ENCODE measurements around the gene CEP126.

CEP126 gene

GRCh38 chr11:101914738-101915426 is at the start of gene CEP126:
CEP126 (plus strand) TSS chr11:101915010; CDS start chr11:101915285, 275 bp downstream.
- intact Hi-C loops (cut with DNase I) = no loop called here
- peak; percentile 91 to 98 (median 96) for DNase-seq

DNA sequence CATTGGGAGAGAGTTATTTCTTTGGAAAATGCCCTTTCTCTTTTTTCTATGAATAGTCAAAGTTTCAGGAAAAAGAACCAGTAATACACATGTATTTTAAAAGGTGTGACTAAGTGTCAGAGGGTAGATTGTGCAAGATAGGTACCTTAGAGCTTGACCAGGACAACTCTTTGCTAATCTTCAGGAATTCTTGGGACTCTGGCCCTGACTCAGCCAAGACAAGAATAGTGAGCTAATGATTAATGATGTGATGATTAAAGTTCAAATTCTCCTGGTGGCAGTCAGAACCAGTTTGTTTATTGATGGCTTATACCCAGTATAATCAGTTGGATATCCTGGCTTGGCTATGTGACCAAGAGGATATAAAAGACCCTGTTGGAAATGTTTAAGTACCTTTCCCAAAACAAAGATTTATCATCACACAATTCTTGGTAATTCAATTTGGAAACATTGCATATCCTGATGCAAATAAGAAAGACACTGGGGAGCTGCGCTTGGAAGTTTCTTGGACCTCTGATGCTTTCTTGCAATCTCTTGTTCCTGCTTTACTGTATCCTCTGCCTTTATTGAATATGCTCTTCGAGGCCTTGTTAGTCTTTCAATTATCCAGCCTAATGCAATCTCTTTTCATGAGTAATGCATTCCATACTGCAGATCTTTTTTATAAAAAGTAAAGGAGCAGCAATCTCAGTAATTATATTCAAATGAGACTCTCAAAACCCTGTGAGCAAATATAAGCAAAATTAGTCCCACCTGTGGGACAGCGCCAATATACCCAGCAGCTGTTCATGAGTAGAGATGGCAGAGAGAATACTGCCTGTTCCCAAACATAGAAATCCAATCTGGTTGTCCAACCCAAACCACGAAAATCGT is 48.0 kb upstream of the CEP126 start:
- intact Hi-C loops (cut with DNase I) = loop anchor here (10.0 kb wide), 1 partner anchor 148 kb away; no protein-coding TSS in a partner anchor

DNA sequence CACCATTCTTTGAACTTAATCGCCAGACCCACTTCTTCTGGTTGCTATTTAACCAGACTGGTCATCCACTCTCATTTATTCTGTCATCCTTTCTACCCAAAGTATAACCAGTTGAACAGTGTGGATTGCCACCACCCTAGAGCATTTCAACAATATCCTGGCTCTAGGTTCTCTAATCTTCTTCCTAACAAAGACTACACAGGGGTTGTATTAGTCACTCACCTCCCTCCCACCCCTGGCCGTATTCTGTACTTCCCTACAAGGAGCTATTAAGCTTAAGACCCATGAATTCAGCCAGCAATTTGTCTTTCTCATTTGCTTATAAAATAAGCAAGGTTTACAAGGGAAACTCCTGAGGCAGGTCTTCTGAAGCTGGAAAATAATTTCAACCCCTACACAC is 46.9 kb upstream of the CEP126 start:
- DNase-seq = no peak
- intact Hi-C loops (cut with DNase I) = loop anchor here (10.0 kb wide), 1 partner anchor 147 kb away; no protein-coding TSS in a partner anchor

More for the DNA sequence above, 48.0 kb upstream of the CEP126 start:
- DNase-seq = no peak

GRCh38 chr11:101870510-101870909 is 44.3 kb upstream of the CEP126 start:
- intact Hi-C loops (cut with DNase I) = no loop called here
- no peak for DNase-seq

DNA sequence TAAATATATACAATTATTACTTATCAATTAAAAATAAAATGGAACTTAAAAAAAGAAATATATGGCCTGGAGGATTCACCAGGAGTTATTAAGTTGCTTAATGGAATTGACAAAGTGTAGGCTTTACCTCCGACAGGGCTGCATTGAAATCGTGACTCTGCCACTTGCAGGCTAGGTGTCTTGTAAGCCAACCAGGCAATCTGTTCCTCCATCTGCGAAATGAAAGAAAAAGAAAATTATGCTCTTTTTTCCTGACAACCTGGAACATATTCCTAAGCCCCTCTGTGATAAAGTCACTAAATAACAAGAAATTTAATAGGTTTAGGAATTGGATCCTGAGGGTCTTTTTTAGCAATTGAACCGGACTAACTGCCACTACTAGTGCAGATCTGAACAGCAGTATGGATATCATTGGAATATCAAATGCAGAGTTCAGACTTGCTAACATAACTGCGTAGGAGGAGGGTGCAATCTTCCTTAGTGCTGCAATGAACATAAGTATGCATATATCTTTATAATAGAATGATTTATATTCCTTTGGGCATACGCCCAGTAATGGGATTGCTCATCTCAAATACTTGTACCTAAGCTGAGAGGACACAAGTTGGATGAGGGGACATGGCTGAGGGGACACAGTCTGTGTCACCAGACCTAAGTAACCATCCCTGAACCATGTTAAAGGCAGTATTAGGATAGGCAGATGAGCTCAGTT is 42.5 kb upstream of the CEP126 start:
- intact Hi-C loops (cut with DNase I) = no loop called here
- peak in 6 of 42 donors; percentile 4 to 43 (median 24) for DNase-seq

GRCh38 chr11:101880222-101880621 is 34.6 kb upstream of the CEP126 start:
- intact Hi-C loops (cut with DNase I) = no loop called here
- peak in 1 of 42 donors; percentile 8 for DNase-seq

GRCh38 chr11:101881586-101881985 is 33.2 kb upstream of the CEP126 start:
- DNase-seq = no peak
- intact Hi-C loops (cut with DNase I) = no loop called here

- intact Hi-C loops (cut with DNase I) = no loop called here
- DNase-seq = no peak
These were observed 29.2 kb upstream of the CEP126 start for GRCh38 chr11:101885631-101886030.

- intact Hi-C loops (cut with DNase I) = no loop called here
- no peak for DNase-seq
These were observed 25.0 kb upstream of the CEP126 start for GRCh38 chr11:101889767-101890166.

DNA sequence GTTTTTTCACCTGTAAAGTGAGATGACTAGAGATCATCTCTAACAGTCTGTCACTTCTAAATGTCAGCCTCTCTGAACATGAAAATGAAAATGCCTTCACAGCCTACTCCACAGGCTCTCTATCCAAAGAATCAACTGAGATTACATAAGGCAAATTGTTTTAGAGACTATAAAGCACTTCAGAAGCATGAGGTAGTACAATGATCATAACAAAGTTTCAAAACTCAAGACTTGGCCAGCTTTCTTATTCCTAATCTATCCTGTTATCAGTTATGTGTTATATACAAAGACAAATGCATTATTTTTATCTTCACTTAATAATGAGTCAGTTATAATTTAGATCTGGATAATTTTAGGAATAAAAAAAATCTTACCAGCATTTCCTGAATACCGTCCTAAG is 20.3 kb upstream of the CEP126 start:
- intact Hi-C loops (cut with DNase I) = no loop called here

GRCh38 chr11:101907815-101908214 is 7.0 kb upstream of the CEP126 start:
- intact Hi-C loops (cut with DNase I) = no loop called here
- DNase-seq = no peak

More for the DNA sequence above, 20.3 kb upstream of the CEP126 start:
- peak in 1 of 42 donors; percentile 22 for DNase-seq

- DNase-seq = no peak
- intact Hi-C loops (cut with DNase I) = no loop called here
These were observed 5.7 kb upstream of the CEP126 start for GRCh38 chr11:101909087-101909486.

DNA sequence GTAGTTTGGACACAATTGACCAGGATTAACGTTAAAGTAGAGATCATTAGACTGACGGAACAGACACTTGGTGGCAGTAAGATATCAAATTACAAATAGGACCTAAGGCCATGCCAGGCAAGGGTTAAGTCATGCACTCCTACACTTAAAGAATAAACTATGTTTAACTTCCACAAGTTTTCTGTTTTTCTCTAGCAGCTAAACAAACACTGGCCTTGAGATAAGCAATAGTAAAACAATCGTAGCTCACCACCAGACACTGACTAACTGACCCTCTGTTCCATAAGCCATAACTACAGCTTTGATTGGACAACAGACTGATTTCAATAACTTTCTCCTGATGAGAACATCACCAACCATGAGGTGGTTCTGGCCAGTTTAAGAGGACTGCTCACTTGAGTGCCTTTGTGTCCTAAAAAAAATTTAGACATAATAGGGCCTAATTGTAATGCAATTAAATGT is 2.0 kb upstream of the CEP126 start:
- intact Hi-C loops (cut with DNase I) = no loop called here
- no peak for DNase-seq

- intact Hi-C loops (cut with DNase I) = no loop called here
- no peak for DNase-seq
These were observed 1.2 kb upstream of the CEP126 start for GRCh38 chr11:101913656-101914055.

DNA sequence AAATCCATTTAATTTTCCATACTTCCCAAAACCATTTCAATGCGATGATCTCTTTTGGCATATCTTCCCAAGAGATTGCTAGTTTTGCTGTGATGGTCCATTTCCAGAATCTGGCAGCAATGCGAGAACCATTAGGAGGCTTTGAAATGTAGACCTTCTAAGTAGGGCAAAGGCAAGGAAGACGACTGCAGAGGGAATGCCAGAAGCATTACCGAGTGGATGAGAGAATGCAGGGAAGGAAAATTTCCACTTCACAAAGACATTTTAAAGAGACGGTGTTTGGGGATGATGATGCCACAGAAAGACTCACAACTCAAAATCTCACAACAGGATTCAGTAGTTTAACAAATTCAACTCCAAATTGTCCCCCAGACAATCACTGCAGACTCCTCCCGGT is 471 bp upstream of the CEP126 start:
- intact Hi-C loops (cut with DNase I) = no loop called here
- DNase-seq = peak in 1 of 42 donors; percentile 9

- intact Hi-C loops (cut with DNase I) = no loop called here
- DNase-seq = peak in 2 of 42 donors; percentile 10 to 34
These were observed 1.0 kb downstream of the CEP126 start for GRCh38 chr11:101915791-101916291.

DNA sequence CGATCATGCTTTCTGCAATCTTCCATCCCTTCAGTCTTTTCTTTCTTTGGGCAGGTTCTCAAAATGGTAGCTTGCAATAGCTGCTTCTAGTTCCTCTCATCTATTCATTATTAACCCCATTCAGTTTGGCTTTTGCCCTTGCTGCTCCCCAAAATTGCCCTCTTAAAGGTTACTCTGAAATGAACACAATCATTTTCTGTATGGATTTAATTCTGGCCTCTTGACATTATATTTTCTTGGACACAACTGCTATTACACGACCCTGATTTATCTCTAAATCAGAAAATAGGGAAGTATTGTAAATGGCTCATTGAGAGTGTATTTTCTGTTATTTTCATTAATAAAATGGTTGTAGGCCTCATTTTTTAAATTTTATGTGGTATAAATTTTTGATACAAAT is 1.6 kb downstream of the CEP126 start, which contains the start of gene ANGPTL5:
Gene ANGPTL5 (minus strand): TSS at position 101 of the 400 bp plus-strand sequence. CDS start 8,613 bp downstream, outside the sequence.
- no peak for DNase-seq
- intact Hi-C loops (cut with DNase I) = no loop called here

GRCh38 chr11:101917226-101917625 is 2.4 kb downstream of the CEP126 start:
- intact Hi-C loops (cut with DNase I) = no loop called here
- no peak for DNase-seq

- DNase-seq = no peak
- intact Hi-C loops (cut with DNase I) = no loop called here
These were observed 6.2 kb downstream of the CEP126 start for GRCh38 chr11:101920992-101921391.
